Immature natural killer cell (primary cell): ENCODE results near the gene MED31. TPM values are rescaled to one million over a fixed set of nuclear protein-coding genes. Genes with fewer than 3 reads are reported as not detected.

Source experiments
- DNase-seq, 3 donors: peaks; one replicate each; pipeline ENCODE4 v3.0.0; 2022; ENCODE audit warnings: mixed read lengths in 1 of 3
- H3K27ac Mint-ChIP-seq, 6 donors: one replicate each; pipeline ENCODE4 v1.8.0; 2020; ENCODE audit warnings: mixed read lengths in 6 of 6, mild to moderate bottlenecking in 5 of 6, inconsistent platforms in 4 of 6, moderate library complexity in 3 of 6
- H3K27me3 Mint-ChIP-seq, 3 donors: one replicate each; pipeline ENCODE4 v1.8.0; 2020 to 2021; ENCODE audit warnings: low read depth in 3 of 3, mild to moderate bottlenecking in 3 of 3, mixed read lengths in 3 of 3, moderate library complexity in 3 of 3, inconsistent platforms in 1 of 3
- H3K36me3 Mint-ChIP-seq, 3 donors: one replicate each; pipeline ENCODE4 v1.8.0; 2020; ENCODE audit warnings: mixed read lengths in 3 of 3, inconsistent platforms in 2 of 3, mild to moderate bottlenecking in 2 of 3
- H3K4me1 Mint-ChIP-seq, 2 donors: one replicate each; pipeline ENCODE4 v1.8.0; 2020; ENCODE audit warnings: inconsistent platforms in 2 of 2, mild to moderate bottlenecking in 2 of 2, mixed read lengths in 2 of 2, moderate library complexity in 1 of 2
- H3K4me3 Mint-ChIP-seq, 5 donors: one replicate each; pipeline ENCODE4 v1.8.0; 2020; ENCODE audit warnings: mild to moderate bottlenecking in 5 of 5, mixed read lengths in 5 of 5, inconsistent platforms in 3 of 5, moderate library complexity in 3 of 5
- H3K9me3 Mint-ChIP-seq, 6 donors: one replicate each; pipeline ENCODE4 v1.8.0; 2020; ENCODE audit warnings: mild to moderate bottlenecking in 6 of 6, mixed read lengths in 6 of 6, inconsistent platforms in 4 of 6, moderate library complexity in 3 of 6
- polyA plus RNA-seq, 3 donors: library from polyadenylated mRNA; unstranded; fragments of 300-500 nt; fragmentation: Illumina TruSeq; gene quantifications; one replicate each; pipeline ENCODE4 v1.2.3, GENCODE V29; 2021

MED31 gene
- polyA plus RNA-seq, 3 donors from 2014 or later: 34.0 to 50.8 (median 34.4) TPM

DNA sequence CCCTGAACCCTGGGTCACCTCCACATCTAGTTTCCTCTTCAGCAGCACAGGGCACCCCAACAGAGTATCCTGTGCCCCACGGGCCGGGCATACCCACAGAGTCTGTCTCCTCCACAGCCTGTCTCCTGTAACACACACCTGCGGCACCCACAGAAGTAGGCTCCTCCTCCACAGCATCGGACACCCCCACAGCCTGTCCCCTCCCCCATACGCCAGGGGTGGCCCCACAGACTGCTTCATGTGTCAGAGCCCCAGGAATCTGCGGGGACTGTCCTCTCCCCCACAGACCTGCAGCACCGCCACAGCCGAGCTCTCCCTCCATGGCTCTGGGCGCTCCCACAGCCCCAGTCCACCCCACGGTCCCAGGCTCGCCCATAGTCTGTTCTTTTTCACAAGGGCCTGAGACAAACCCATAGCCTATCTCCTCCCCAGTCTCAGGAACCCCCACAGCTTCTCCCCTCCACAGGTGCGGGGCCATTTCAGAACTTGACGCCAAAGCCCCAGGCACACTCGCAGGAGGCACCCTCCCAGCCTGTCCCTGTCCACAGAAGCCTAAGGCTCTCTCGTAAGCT is 12.3 kb downstream of the MED31 start:
- H3K36me3 Mint-ChIP-seq: peaks cover 0 to 11% (median 4%) of the 10 kb centered on the region in 3 donors
- peaks cover 32 to 45% of the 10 kb centered on the region in 2 donors for H3K4me1 Mint-ChIP-seq
- peak overlapping the region in 3 of 6 donors; percentile 50 to 99 (median 91) for H3K27ac Mint-ChIP-seq
- H3K9me3 Mint-ChIP-seq: no peaks in the 10 kb centered on the region
- H3K27me3 Mint-ChIP-seq: peaks cover 8 to 14% (median 12%) of the 10 kb centered on the region in 3 donors
- no peak for DNase-seq
- H3K4me3 Mint-ChIP-seq: peak overlapping the region; percentile 57 to 99 (median 95)

DNA sequence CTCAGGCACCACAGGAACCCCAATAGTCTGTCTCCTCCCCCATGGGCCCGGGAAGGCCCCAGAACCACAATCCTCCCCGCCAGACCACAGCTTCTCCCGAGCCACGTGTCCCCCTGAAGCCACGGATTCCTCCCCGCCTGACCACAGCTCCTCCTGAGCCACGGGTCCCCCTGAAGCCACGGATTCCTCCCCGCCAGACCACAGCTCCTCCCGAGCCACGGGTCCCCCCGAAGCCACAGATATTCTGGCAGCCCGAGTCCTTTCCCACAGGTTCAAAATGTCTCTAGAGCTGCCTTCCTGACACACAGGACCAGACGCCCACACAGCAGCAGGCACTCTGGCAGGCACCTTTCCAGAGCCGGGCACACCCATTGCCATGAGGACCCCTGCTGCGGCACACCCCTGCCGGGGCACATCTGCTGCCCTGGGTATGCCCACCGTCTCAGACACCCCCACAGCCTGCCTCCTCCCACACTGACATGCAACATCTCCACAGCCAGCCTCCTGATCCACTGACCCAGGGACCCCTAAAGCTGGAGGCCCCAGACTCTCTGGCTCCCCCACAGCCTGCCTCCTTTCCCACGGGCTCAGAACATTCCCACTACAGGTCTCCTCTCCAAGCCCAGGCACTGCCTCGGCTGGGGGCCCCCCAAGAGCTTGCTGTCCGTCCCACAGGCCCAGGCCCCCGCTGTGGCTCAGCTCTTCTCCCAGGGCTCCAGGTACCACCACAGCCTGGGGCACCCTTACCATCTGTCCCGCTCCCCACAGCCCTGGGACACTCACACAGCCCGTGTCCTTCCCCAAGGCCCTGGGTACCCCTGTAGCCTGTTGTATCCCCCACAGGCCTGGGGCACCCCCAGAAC is 13.1 kb downstream of the MED31 start:
- peaks cover 8 to 14% (median 12%) of the 10 kb centered on the region in 3 donors for H3K27me3 Mint-ChIP-seq
- DNase-seq: no peak
- H3K4me1 Mint-ChIP-seq: peaks cover 32 to 39% of the 10 kb centered on the region in 2 donors
- H3K36me3 Mint-ChIP-seq: peaks cover 6 to 14% (median 9%) of the 10 kb centered on the region in 3 donors
- peak overlapping the region in 2 of 6 donors; percentile 45 to 59 for H3K27ac Mint-ChIP-seq
- peak overlapping the region in 3 of 5 donors; percentile 53 to 66 (median 53) for H3K4me3 Mint-ChIP-seq
- no peaks in the 10 kb centered on the region for H3K9me3 Mint-ChIP-seq

GRCh38 chr17:6637458-6637840 is 14.0 kb downstream of the MED31 start:
- Mint-ChIP-seq H3K4me1 (peaks cover 31% of the 10 kb centered on the region in 2 donors), H3K9me3 (no peaks in the 10 kb centered on the region), H3K27me3 (peaks cover 8 to 14% (median 12%) of the 10 kb centered on the region in 3 donors), H3K36me3 (peaks cover 11 to 23% (median 14%) of the 10 kb centered on the region in 3 donors), H3K4me3 (peak overlapping the region in 1 of 5 donors; percentile 53), H3K27ac (no peak overlapping the region)
- DNase-seq: no peak

- peaks cover 24 to 30% of the 10 kb centered on the region in 2 donors for H3K4me1 Mint-ChIP-seq
- H3K27ac Mint-ChIP-seq: no peak overlapping the region
- peaks cover 8 to 14% (median 12%) of the 10 kb centered on the region in 3 donors for H3K27me3 Mint-ChIP-seq
- H3K9me3 Mint-ChIP-seq: no peaks in the 10 kb centered on the region
- peak overlapping the region in 1 of 5 donors; percentile 53 for H3K4me3 Mint-ChIP-seq
- no peak for DNase-seq
- peaks cover 11 to 27% (median 14%) of the 10 kb centered on the region in 3 donors for H3K36me3 Mint-ChIP-seq
These were observed 14.6 kb downstream of the MED31 start for GRCh38 chr17:6636616-6637457.

- H3K9me3 Mint-ChIP-seq: no peaks in the 10 kb centered on the region
- H3K4me3 Mint-ChIP-seq: no peak overlapping the region
- peaks cover 8 to 12% (median 8%) of the 10 kb centered on the region in 3 donors for H3K27me3 Mint-ChIP-seq
- no peak for DNase-seq
- H3K27ac Mint-ChIP-seq: no peak overlapping the region
- H3K4me1 Mint-ChIP-seq: peaks cover 17 to 23% of the 10 kb centered on the region in 2 donors
- H3K36me3 Mint-ChIP-seq: peaks cover 16 to 32% (median 19%) of the 10 kb centered on the region in 3 donors
These were observed 15.3 kb downstream of the MED31 start for GRCh38 chr17:6636105-6636504.

DNA sequence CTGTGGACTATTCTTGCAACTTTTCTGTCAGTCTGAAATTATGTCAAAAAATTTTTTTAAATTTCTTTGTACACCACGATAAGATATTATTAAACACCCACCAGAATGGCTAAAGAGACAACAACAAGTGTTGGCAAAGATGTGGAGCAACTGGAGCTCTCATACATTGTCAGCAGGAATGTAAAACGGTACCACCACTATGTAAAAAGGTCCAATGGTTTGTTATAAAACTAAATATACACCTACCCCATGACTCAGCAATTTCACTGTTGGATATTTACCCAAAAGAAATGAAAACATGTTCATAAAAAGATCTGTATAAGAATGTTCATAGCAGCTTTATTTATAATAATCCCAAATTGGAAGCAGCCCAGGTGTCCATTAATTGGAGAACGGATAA is 18.1 kb downstream of the MED31 start:
- H3K36me3 Mint-ChIP-seq: peaks cover 27 to 42% (median 29%) of the 10 kb centered on the region in 3 donors
- peaks cover 4 to 6% of the 10 kb centered on the region in 2 donors for H3K4me1 Mint-ChIP-seq
- H3K9me3 Mint-ChIP-seq: no peaks in the 10 kb centered on the region
- H3K27ac Mint-ChIP-seq: no peak overlapping the region
- DNase-seq: no peak
- no peak overlapping the region for H3K4me3 Mint-ChIP-seq
- H3K27me3 Mint-ChIP-seq: peaks cover 2 to 3% (median 2%) of the 10 kb centered on the region in 3 donors

- H3K27ac Mint-ChIP-seq: no peak overlapping the region
- H3K27me3 Mint-ChIP-seq: peaks cover 0 to 2% (median 0%) of the 10 kb centered on the region in 3 donors
- no peaks in the 10 kb centered on the region for H3K9me3 Mint-ChIP-seq
These were observed 18.9 kb downstream of the MED31 start for GRCh38 chr17:6632530-6632929.

GRCh38 chr17:6630390-6630789 is 21.0 kb downstream of the MED31 start:
- no peaks in the 10 kb centered on the region for H3K9me3 Mint-ChIP-seq
- H3K4me3 Mint-ChIP-seq: no peak overlapping the region
- peaks cover 0 to 2% (median 0%) of the 10 kb centered on the region in 3 donors for H3K27me3 Mint-ChIP-seq
- no peak for DNase-seq
- H3K36me3 Mint-ChIP-seq: peaks cover 27 to 57% (median 35%) of the 10 kb centered on the region in 3 donors
- peaks cover 6 to 19% of the 10 kb centered on the region in 2 donors for H3K4me1 Mint-ChIP-seq
- H3K27ac Mint-ChIP-seq: no peak overlapping the region

More at GRCh38 chr17:6632530-6632929, 18.9 kb downstream of the MED31 start:
- H3K4me3 Mint-ChIP-seq: no peak overlapping the region
- DNase-seq: no peak
- H3K36me3 Mint-ChIP-seq: peaks cover 27 to 48% (median 35%) of the 10 kb centered on the region in 3 donors
- H3K4me1 Mint-ChIP-seq: peaks cover 3 to 8% of the 10 kb centered on the region in 2 donors

DNA sequence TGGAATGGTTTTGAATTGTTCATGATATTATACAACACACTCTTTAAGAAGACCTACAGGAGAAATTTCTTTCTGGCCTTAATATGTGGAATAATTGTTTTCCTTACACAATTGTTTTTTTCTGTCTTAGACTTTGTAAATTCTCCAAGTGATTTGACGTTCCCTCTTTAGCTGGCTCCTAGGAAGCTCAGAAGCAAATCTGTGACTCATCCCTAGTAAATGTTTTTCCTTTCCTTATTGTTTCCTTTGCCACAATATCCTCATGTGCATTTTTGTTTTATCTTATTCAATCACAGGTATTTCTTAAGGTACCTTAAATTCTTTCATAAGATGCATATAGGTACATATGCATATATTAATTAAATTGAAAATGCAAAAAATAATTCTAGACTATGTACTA is 24.4 kb downstream of the MED31 start:
- DNase-seq: no peak
- Mint-ChIP-seq H3K27ac (no peak overlapping the region), H3K9me3 (no peaks in the 10 kb centered on the region), H3K27me3 (peaks cover 0 to 2% (median 0%) of the 10 kb centered on the region in 3 donors), H3K4me1 (peaks cover 6 to 19% of the 10 kb centered on the region in 2 donors), H3K36me3 (peaks cover 22 to 46% (median 34%) of the 10 kb centered on the region in 3 donors), H3K4me3 (no peak overlapping the region)

- no peak for DNase-seq
- peaks cover 0 to 2% (median 0%) of the 10 kb centered on the region in 3 donors for H3K27me3 Mint-ChIP-seq
- H3K27ac Mint-ChIP-seq: no peak overlapping the region
- H3K36me3 Mint-ChIP-seq: peaks cover 22 to 46% (median 34%) of the 10 kb centered on the region in 3 donors
- H3K4me1 Mint-ChIP-seq: peaks cover 6 to 19% of the 10 kb centered on the region in 2 donors
- H3K9me3 Mint-ChIP-seq: no peaks in the 10 kb centered on the region
- H3K4me3 Mint-ChIP-seq: no peak overlapping the region
These were observed 24.8 kb downstream of the MED31 start for GRCh38 chr17:6626616-6627015.

DNA sequence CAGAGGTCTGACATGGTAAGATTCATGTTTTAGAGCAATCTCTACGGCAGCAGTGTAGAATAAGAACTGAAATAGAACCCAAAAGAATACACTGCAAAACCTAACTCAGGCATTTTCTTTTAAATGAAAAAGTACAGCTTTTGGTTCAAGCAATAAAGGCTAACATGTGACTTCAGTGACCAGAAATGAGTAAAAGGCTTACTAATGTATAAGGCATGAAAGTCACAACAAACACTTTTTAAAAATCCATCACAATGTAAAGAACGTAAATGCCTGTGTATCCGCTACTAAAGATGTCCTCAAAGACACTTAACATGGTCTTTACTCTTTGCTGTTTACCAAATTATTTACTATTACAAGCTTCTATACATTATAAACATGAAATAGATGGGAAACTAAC is 27.5 kb downstream of the MED31 start:
- H3K9me3 Mint-ChIP-seq: no peaks in the 10 kb centered on the region
- H3K36me3 Mint-ChIP-seq: peaks cover 17 to 42% (median 22%) of the 10 kb centered on the region in 3 donors
- H3K4me3 Mint-ChIP-seq: no peak overlapping the region
- H3K27me3 Mint-ChIP-seq: no peaks in the 10 kb centered on the region
- no peak for DNase-seq
- H3K4me1 Mint-ChIP-seq: peaks cover 6 to 19% of the 10 kb centered on the region in 2 donors
- H3K27ac Mint-ChIP-seq: no peak overlapping the region

DNA sequence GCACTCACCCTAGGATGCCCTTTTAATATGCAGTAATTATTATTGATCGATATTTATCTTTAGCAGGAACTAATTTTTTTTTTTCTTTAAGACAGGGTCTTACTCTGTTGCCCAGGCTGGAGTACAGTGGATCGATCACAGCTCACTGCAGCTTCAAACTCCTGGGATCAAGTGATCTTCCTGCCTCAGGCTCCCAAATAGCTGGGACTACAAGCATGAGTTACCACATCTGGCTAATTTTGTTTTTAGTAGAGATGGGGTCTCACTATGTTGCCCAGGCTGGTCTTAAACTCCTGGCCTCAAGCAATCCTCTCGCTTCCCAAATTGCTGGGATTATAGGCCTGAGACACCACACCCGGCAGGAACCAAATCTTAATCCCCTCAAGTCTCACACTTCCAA is 40.2 kb downstream of the MED31 start:
- H3K4me3 Mint-ChIP-seq: no peak overlapping the region
- peaks cover 11 to 35% (median 15%) of the 10 kb centered on the region in 3 donors for H3K36me3 Mint-ChIP-seq
- no peaks in the 10 kb centered on the region for H3K9me3 Mint-ChIP-seq
- no peaks in the 10 kb centered on the region for H3K4me1 Mint-ChIP-seq
- no peak for DNase-seq
- H3K27ac Mint-ChIP-seq: no peak overlapping the region
- no peaks in the 10 kb centered on the region for H3K27me3 Mint-ChIP-seq

GRCh38 chr17:6610011-6610410 is 41.4 kb downstream of the MED31 start:
- Mint-ChIP-seq H3K4me1 (no peaks in the 10 kb centered on the region), H3K27me3 (no peaks in the 10 kb centered on the region), H3K27ac (no peak overlapping the region), H3K36me3 (peaks cover 19 to 47% (median 23%) of the 10 kb centered on the region in 3 donors), H3K4me3 (no peak overlapping the region), H3K9me3 (no peaks in the 10 kb centered on the region)
- DNase-seq: no peak
